Stomach (tissue), 4 donors: ENCODE results near the gene IL1RAPL2.

Experiments used
- CTCF ChIP-seq, 7 experiments: fragments of 450-650 bp in 4 of 7; fragments of 200-600 bp in 3 of 7; sonication (generic) in 3 of 7; IDR thresholded peaks; one replicate each; pipeline ENCODE4 v1.5.1; 2016 to 2019; ENCODE audit warnings: antibody characterized with exemption in 7 of 7, control low read depth in 2 of 7, mild to moderate bottlenecking in 1 of 7
- EP300 ChIP-seq: sonication (generic); formaldehyde crosslinking; IDR thresholded peaks from one replicate; pipeline ENCODE4 v1.6.1; 2017; ENCODE audit warnings: antibody characterized with exemption
- POLR2A ChIP-seq, 4 donors: fragments of 450-650 bp; IDR thresholded peaks; one replicate each; pipeline ENCODE4 v1.6.1; 2016; ENCODE audit warnings: antibody characterized with exemption in 4 of 4, control low read depth in 2 of 4, mild to moderate bottlenecking in 1 of 4, moderate library complexity in 1 of 4
- POLR2AphosphoS5 ChIP-seq, 3 donors: sonication (generic); formaldehyde crosslinking; IDR thresholded peaks; one replicate each; pipeline ENCODE4 v1.6.1; 2016; ENCODE audit warnings: antibody characterized with exemption in 3 of 3

- no peak for TF ChIP-seq CTCF (IDR thresholded peaks at IDR 0.05)
- no peak for TF ChIP-seq POLR2AphosphoS5 (IDR thresholded peaks at IDR 0.05)
- TF ChIP-seq POLR2A (IDR thresholded peaks at IDR 0.05) = no peak
- no peak for TF ChIP-seq EP300
Observed at GRCh38 chrX:105063743-105064142, 497.7 kb downstream of the IL1RAPL2 start.
